GM18505 (cell line): ENCODE data around the gene HPSE.
"Not testable (repeated sequence)": the region's sequence is repeated elsewhere in the genome, so short reads cannot be mapped to it uniquely, and the experiment has no call there.

Source experiments
- ATAC-seq: cut with Tn5 transposase; IDR thresholded peaks from one replicate; pipeline ENCODE4 v1.9.1; 2021; ENCODE audit not compliant: unreplicated experiment
- POLR2A ChIP-seq: IDR thresholded peaks from 4 replicates; pipeline ENCODE4 v1.6.1; 2011; ENCODE audit warnings: borderline replicate concordance; ENCODE audit not compliant: insufficient read depth, insufficient read length; ENCODE audit errors: extremely low read depth

The HPSE gene

GRCh38 chr4:83316459-83317165 lies 18.0 kb downstream of the HPSE start:
- no peak for TF ChIP-seq POLR2A

GRCh38 chr4:83315341-83315870 lies 19.2 kb downstream of the HPSE start:
- TF ChIP-seq POLR2A, result no peak
- ATAC-seq, result no peak

More at GRCh38 chr4:83316459-83317165, 18.0 kb downstream of the HPSE start:
- ATAC-seq, result no peak

- ATAC-seq, result no peak
- TF ChIP-seq POLR2A, result no peak
These were observed 26.0 kb downstream of the HPSE start for GRCh38 chr4:83308672-83309071.

GRCh38 chr4:83307920-83308319 lies 26.7 kb downstream of the HPSE start:
- TF ChIP-seq POLR2A, result no peak
- no peak for ATAC-seq

- no peak for TF ChIP-seq POLR2A
- ATAC-seq, result no peak
These were observed 29.5 kb downstream of the HPSE start for GRCh38 chr4:83305187-83305586.

- ATAC-seq, result no peak
- TF ChIP-seq POLR2A, result no peak
These were observed 36.9 kb downstream of the HPSE start for GRCh38 chr4:83297548-83298260.

DNA sequence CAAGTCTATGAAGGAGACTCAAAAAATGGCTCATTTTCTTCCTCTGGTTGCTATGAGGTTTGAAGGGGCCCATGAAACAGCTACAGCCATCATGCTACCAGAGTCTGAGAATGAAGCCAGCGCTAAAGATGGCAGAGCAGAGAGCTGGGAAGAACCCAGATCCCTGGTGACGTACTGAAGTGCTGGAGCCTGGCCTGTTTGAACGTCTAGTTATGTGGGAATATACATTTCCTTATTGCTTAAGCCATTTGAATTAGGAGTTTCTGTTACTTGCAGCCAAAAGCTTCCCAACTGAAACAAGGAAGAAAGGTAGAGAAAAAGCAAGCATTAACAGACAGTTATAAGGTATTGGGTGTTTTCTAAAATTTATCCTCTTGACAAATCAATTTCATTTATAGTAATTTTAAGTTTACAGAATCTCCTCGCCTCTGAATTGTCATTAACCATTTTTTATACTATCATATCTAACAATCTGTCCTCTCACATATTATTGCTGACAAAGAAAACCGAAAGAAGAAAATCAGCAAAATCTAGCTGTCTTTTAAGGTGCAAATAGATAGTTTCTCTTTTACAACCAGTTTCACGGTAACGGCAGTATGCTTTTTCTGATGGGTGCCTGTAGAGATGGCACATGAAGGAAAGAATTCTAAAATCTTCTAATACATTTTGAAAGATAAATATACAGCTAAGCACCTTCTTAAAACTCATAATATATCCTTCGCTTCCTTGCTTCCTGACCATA lies 41.2 kb downstream of the HPSE start:
- no peak for TF ChIP-seq POLR2A
- no peak for ATAC-seq

DNA sequence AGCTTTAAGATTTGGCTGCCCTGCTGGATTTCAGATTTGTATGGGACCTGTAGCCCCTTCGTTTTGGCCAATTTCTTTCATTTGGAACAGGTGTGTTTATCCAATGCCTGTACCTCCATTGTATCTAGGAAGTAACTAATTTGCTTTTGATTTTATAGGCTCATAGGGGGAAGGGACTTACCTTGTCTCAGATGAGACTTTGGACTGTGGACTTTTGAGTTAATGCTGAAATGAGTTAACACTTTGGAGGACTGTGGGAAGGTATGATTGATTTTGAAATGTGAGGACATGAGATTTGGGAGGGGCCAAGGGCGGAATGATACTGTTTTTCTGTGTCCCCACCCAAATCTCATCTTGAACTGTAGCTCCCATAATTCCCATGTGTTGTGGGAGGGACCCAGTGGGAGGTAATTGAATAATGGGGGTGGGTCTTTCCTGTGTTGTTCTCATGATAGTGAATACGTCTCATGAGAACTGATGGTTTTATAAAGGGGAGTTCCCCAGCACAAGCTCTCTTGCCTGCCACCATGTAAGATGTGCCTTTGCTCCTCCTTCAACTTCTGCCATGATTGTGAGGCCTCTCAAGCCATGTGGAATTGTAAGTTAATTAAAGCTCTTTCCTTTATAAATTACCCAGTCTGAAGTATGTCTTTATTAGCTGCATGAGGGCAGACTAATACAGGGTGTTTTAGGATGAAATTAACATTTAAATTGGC lies 44.4 kb downstream of the HPSE start:
- not testable (repeated sequence) for ATAC-seq

- ATAC-seq, result not testable (repeated sequence)
These were observed 46.3 kb downstream of the HPSE start for GRCh38 chr4:83288381-83288780.

DNA sequence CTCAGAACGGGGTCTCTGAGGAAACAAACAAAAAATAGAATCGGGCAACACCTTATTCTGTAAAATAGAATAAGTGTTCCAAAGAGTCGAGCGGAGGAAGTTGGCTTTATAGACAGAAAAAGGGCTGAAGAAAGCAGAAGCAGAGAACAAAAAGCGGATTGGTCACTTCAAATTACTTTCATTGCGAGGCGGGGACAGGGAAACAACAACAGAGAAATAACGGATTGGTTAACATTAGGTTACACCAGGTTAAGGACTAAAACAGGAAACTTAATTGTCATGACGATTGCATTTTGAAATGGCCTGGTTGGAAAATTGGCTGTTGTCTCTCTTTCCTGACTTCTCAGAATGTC lies 49.6 kb downstream of the HPSE start:
- TF ChIP-seq POLR2A, result no peak
- ATAC-seq, result peak; percentile 10

GRCh38 chr4:83284193-83285054 lies 50.2 kb downstream of the HPSE start, which contains the start of gene COQ2:
TSS of gene COQ2 (minus strand) at chr4:83284798. CDS start at chr4:83284764, 34 bp downstream.
- TF ChIP-seq POLR2A, result peak; percentile 87
- peak; percentile 85 for ATAC-seq

GRCh38 chr4:83283181-83283580 lies 51.5 kb downstream of the HPSE start:
- TF ChIP-seq POLR2A, result no peak
- ATAC-seq, result no peak
